ENCODE measurements around the gene ESPL1.
"Not testable (repeated sequence)": the region's sequence is repeated elsewhere in the genome, so short reads cannot be mapped to it uniquely, and the experiment has no call there.

ESPL1 gene

GRCh38 chr12:53325511-53326061, 57.5 kb downstream of the ESPL1 start:
- H3K27ac ChIP-seq = peak overlapping the region; percentile 73
- TF ChIP-seq CTCF (conservative IDR thresholded peaks at IDR 0.05) (no peak), ZFX (IDR thresholded peaks at IDR 0.05) (no peak)

- TF ChIP-seq ZFX (IDR thresholded peaks at IDR 0.05) (no peak), CTCF (conservative IDR thresholded peaks at IDR 0.05) (no peak)
- H3K27ac ChIP-seq = no peak overlapping the region
Measured at GRCh38 chr12:53326460-53327185, 58.5 kb downstream of the ESPL1 start.

- no peak overlapping the region for H3K27ac ChIP-seq
- TF ChIP-seq CTCF (conservative IDR thresholded peaks at IDR 0.05) = no peak; the same call in 1 of the 2 replicates
- no peak for TF ChIP-seq ZFX (IDR thresholded peaks at IDR 0.05)
Measured at GRCh38 chr12:53327435-53328042, 59.4 kb downstream of the ESPL1 start.

- TF ChIP-seq CTCF (conservative IDR thresholded peaks at IDR 0.05) = no peak
- no peak for TF ChIP-seq ZFX (IDR thresholded peaks at IDR 0.05)
- no peak overlapping the region for H3K27ac ChIP-seq
Measured at GRCh38 chr12:53328043-53328435, 59.9 kb downstream of the ESPL1 start.

GRCh38 chr12:53330671-53331070, 62.6 kb downstream of the ESPL1 start:
- H3K27ac ChIP-seq = no peak overlapping the region
- no peak for TF ChIP-seq ZFX (IDR thresholded peaks at IDR 0.05)

- not testable (repeated sequence) for H3K27ac ChIP-seq
Measured at GRCh38 chr12:53332339-53332738, 64.2 kb downstream of the ESPL1 start.

GRCh38 chr12:53332744-53333143, 64.6 kb downstream of the ESPL1 start:
- TF ChIP-seq CTCF (conservative IDR thresholded peaks at IDR 0.05) = no peak
- no peak for TF ChIP-seq ZFX (IDR thresholded peaks at IDR 0.05)
- no peak overlapping the region for H3K27ac ChIP-seq

GRCh38 chr12:53333289-53333688, 65.2 kb downstream of the ESPL1 start:
- no peak overlapping the region for H3K27ac ChIP-seq
- no peak for TF ChIP-seq CTCF (conservative IDR thresholded peaks at IDR 0.05)
- TF ChIP-seq ZFX (IDR thresholded peaks at IDR 0.05) = no peak
